ENCODE measurements around the gene PDE8B.

- TF ChIP-seq GATA2 (IDR thresholded peaks at IDR 0.05; ENCODE audit: low read depth, low read length): no peak
- no peak for TF ChIP-seq GATA3 (IDR thresholded peaks at IDR 0.05; ENCODE audit: low read depth, low read length)
Observed at GRCh38 chr5:77177576-77177975, 32.9 kb upstream of the PDE8B start.

All from SH-SY5Y (cell line).